HG03354 (cell line): ENCODE data around the gene PIK3C2B.

Experiments used
- ATAC-seq: cut with Tn5 transposase; IDR thresholded peaks from one replicate; pipeline ENCODE4 v1.9.1; 2021; ENCODE audit warnings: mild to moderate bottlenecking; ENCODE audit not compliant: unreplicated experiment, poor library complexity, severe bottlenecking

PIK3C2B gene

DNA sequence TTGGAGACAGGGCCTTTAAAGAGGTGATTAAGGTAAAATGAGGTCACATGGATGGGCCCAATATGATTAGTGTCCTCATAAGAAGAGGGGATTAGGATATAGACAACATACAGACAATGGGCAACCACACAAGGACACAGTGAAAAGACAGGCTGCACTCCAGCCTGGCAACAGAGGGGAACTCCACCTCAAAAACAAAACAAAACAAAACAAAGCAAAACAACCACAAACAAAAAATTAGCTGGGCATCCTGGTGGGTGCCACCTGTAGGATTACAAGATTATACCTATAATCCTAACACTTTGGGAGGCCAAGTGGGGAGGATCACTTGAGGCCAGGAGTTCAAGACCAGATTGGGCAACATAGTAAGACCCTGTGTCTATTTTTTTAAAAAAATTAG, 16.8 kb upstream of the PIK3C2B start:
- no peak for ATAC-seq

- no peak for ATAC-seq
These were observed 14.6 kb upstream of the PIK3C2B start for GRCh38 chr1:204509186-204509635.

DNA sequence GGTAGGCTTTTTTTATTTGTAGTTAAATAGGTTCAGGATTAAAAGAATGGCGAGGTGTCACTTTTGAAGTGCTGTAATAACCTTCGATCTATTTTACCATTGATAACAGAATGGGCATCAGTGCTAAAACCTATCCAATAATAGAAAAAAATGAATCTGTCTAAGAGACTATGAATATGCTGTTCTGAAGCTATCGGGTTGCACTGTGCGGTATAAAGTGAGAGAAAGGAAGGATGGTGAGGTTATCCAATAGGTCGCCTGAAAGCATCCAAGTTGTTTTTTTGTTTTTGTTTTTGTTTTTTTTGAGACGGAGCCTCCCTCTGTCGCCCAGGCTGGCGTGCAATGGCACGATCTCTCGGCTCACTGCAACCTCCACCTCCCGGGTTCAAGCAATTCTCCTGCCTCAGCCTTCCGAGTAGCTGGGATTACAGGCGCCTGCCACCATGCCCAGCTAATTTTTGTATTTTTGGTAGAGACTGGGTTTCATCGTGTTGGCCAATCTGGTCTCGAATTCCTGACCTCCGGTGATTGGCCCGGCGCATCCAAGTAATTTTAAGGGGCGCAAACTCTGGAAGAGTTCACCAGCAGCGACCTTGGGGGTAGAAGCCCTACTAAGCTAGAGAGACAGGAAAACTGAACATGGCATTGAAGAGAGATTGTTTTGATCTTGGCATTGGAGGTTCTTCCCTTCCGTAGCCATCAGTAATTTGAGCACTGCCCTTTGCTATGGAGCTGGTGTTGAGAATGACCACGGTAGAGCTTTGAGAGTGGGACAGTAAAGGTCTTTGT, 12.9 kb upstream of the PIK3C2B start:
- peak; percentile 13 for ATAC-seq

- peak; percentile 62 for ATAC-seq
These were observed 12.3 kb upstream of the PIK3C2B start for GRCh38 chr1:204506969-204507316.

GRCh38 chr1:204506201-204506968, 11.8 kb upstream of the PIK3C2B start:
- ATAC-seq: peak; percentile 67

- ATAC-seq: no peak
These were observed 11.1 kb upstream of the PIK3C2B start for GRCh38 chr1:204505674-204506200.

GRCh38 chr1:204503913-204504519, 9.4 kb upstream of the PIK3C2B start:
- no peak for ATAC-seq

DNA sequence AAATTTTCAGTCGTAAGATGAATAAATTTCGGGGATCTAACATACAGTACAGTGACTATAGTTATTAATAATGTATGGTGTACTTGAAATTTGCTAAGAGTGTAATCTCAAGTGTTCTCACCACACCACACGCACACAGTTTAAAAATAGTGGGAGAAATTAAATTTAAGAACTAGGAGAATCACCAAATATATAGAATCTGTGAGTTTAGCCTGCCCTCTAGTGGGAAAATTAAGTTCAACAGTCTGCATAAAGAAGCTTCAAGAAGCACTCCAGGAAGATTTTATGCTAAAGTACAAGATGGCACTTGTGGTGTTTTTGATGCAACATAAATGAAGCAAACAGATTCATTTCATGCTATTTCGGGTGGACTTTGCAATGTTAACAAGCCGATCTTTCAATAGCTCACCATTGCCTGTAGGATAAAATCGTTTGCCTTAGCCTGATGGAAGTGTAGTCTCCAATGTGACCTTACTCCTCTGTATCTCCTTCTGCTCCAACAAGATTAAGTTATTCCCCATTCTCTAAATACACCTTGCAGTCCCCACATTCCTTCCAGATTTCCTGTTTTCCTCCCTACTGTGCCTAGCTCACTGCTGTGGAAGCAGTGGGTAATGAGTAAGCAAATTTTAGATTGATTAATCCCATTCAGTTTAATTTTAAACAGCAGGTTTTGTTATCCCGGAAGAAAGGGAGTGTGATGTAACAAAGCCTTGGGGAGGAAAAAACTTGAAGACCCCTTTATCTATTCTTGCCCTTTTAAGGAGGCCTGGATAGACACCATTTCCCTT, 8.7 kb upstream of the PIK3C2B start:
- no peak for ATAC-seq

GRCh38 chr1:204502241-204502640, 7.6 kb upstream of the PIK3C2B start:
- no peak for ATAC-seq

GRCh38 chr1:204499511-204500468, 5.2 kb upstream of the PIK3C2B start:
- ATAC-seq: no peak

DNA sequence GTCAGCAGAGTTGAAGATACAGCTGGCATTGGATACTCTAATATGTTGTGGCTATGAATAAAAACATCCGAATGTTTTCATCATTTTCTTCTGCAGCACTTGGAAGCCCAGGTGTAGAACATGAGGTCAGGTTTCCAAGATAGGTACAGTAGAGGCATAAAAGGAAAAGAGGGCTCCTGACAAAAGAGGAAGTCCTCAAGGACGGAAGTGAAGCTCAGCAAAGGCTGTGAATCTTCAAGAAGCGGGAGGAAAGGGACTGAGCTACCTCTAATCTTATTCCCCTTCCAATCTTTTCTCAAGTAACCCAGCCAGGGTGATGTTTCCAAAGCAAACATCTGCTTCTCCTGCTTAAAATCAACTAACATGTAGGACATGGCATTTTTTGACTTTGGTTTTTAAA, 4.4 kb upstream of the PIK3C2B start:
- ATAC-seq: no peak

DNA sequence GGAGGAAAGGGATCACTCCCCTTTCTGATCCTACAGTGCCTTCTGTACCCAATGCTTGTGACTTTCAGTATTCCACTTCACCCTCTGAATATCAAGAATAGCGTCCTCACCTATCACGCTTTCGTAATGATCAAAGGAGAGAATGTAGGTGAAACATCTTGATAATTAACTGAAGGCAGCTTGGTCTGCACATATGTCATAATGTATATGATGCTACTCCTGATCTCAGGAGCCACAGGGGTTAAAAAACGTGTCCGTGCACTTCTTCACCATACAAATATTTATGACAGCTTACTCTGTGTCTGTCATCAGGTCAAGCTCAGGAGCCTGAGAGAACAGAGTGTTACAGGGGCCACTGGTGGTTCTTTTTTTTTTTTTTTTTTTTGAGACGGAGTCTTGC, 1.2 kb upstream of the PIK3C2B start:
- ATAC-seq: no peak

DNA sequence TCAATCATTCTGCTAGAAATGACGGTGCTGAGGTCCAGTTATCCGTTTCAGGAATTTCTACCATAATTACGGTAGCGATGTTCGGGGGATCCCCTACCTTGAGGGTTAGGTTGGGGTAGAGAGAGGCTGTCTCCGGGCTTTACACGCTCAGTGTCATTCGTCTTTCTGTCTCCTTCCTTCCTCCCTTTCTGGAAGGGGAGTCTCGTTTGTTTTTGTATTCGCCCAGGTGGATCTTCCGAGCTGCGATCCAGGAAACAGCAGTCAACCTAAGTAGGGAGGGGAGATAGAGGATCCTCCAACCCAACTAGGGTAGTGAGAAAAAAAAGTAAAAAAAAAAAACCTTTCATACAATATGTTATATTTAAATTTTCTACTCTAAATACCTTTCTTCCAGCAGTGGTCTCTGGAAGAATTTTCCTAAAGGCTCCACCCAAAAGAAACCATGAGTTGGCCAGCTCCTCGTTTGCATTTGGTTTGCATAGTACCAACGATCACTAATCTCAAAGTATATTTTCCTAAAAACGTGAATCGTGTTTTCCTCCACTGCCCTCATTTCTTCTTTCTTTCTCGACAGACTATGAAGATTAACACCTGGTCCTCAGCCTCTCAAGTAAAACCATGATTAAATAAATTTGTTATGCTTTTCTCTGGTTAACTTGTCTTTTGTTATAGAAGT, 611 bp upstream of the PIK3C2B start:
- peak; percentile 23 for ATAC-seq

DNA sequence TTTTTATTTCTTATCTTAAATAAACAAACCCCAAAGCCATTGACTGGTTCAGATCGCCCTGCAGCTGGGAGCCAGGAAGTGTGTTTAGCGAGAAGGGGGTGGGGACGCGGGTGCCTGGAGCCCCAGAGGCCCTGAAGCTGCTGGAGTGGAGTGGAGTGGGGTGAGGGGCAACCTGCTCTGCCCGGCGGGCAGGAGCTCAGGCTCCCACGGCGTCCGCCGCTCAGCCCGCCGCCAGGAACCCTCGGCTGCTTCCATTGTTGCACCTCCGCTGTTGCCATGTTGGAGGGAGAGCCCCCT, 673 bp downstream of the PIK3C2B start:
- peak; percentile 40 for ATAC-seq

- no peak for ATAC-seq
These were observed 1.2 kb downstream of the PIK3C2B start for GRCh38 chr1:204493145-204493983.

- no peak for ATAC-seq
These were observed 3.0 kb downstream of the PIK3C2B start for GRCh38 chr1:204491655-204492054.

- no peak for ATAC-seq
These were observed 7.4 kb downstream of the PIK3C2B start for GRCh38 chr1:204487256-204487615.
